GM19328 (cell line): ENCODE data around the gene SLC28A1.
"Not testable (repeated sequence)": the region's sequence is repeated elsewhere in the genome, so short reads cannot be mapped to it uniquely, and the experiment has no call there.

Experiments
- ATAC-seq: cut with Tn5 transposase; IDR thresholded peaks from one replicate; pipeline ENCODE4 v1.9.1; 2021; ENCODE audit warnings: mild to moderate bottlenecking, moderate library complexity; ENCODE audit not compliant: unreplicated experiment

Gene SLC28A1

DNA sequence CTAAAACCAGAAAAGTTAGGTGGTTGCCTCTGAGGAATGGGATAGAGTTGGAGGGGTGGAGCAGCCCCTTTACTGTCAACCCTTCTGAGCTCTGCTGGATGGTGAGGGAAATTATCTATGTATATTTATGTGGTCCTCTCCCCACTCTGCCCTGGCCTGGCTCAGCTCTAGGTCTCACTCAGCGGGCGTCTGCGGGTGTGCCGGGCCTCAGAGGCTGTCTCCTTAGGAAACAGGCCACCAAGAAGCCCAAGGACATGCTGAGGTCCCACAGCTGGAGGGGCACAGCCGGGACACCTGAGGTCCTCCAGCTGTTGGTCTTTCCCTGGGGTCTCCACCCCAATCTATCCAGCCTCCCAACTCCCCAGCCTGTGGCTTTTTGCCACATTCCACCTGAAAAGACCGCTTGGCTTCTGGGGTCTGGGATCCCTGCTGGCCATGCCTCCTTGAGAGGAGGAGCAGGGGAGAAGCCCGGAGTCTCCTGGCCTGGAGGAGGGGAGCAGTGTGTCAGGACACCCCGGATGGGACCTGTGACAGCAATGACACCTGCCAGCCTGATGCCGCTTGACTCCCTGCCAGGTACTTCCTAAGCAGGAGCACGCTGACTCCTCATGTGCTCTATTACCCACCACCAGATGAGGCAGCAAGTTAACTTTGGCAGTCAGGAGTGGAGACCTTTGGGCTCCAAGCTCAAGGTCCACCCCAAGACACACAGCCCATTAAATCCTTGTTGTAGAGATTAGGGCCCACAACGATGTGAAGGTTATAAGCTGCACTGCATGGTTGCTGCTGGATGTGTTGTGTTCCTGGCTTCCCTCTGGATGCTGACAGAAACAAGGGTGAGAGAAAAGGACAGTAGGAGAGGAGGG lies at the start of gene SLC28A1:
Gene SLC28A1, plus strand, starts transcription at position 747 of the 866 bp plus-strand sequence. CDS start 3,099 bp downstream, outside the sequence.
- ATAC-seq = no peak

GRCh38 chr15:84834969-84835368 lies 49.5 kb upstream of the SLC28A1 start:
- ATAC-seq = no peak

DNA sequence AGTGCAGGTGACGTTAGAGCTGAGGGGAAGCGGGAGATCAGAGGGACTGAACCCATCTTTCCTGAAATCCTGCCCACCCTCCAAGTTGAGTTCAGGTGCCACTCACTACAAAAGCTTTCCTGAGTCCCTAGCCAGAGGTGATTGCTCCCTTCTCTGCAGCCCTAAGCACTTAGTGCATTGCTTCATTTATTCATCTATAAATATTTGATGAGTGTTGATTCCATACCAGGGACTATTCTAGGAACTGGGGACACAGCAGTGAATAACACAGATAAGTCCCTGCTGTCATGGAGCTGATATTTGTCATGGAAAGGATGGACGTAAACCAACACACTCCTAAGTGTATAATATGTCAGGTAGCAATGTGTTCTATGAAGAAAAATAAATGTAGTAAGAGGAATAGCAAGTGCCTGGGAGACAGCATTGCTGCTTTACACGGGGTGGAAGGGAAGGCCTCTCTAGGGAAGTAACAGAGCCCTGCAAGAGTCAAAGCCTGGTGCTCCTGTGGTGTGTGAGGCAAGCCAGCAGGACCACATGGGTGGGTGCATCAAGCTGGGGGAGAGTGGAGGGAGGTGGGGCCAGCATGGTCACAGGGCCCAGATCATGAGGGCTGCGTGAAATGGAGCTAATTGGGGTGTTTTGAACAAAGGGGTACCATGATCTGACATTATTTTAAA lies 48.7 kb upstream of the SLC28A1 start:
- ATAC-seq = no peak

GRCh38 chr15:84836844-84837243 lies 47.6 kb upstream of the SLC28A1 start:
- no peak for ATAC-seq

DNA sequence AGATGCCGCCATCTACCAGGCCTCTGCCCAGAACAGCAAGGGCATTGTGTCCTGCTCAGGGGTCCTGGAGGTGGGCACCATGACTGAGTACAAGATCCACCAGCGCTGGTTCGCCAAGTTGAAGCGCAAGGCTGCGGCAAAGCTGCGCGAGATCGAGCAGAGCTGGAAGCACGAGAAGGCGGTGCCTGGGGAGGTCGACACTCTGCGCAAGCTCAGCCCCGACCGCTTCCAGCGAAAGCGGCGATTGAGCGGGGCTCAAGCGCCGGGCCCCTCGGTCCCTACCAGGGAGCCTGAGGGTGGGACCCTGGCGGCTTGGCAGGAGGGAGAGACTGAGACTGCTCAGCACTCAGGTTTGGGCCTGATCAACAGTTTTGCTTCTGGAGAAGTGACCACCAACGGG lies 44.7 kb upstream of the SLC28A1 start:
- ATAC-seq = no peak

DNA sequence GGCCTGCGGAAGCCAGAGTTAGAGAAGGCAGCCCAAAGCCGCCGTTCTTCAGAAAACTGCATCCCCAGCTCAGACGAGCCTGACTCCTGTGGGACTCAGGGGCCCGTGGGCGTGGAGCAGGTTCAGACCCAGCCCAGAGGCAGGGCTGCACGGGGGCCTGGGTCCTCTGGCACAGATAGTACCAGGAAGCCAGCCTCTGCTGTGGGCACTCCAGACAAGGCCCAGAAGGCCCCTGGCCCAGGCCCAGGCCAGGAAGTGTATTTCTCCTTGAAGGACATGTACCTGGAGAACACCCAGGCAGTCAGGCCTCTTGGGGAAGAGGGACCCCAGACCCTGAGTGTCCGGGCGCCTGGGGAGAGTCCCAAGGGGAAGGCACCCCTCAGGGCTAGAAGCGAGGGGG lies 44.2 kb upstream of the SLC28A1 start:
- no peak for ATAC-seq

- ATAC-seq = no peak
Measured at GRCh38 chr15:84840741-84841429, 43.6 kb upstream of the SLC28A1 start.

- ATAC-seq = no peak
Measured at GRCh38 chr15:84842781-84843180, 41.7 kb upstream of the SLC28A1 start.

DNA sequence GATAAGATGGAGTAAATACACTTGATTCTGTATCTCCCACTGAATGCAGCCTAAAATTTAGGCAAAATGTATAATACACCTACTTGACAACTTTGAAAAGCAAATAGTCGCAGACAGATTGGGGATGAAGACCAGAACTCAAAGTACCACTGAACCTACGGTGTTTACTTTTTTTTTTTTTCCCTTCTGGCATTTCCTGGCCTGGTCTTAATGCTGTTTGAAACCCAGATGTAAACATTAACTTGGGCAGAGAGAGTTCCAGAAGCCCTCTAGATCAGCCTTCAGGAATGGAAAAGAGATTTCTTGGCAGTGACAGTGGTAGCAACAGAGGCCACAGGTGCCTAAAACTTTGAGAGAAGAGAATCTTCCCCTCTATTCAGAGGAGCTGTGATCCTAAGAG lies 39.5 kb upstream of the SLC28A1 start:
- ATAC-seq = no peak

DNA sequence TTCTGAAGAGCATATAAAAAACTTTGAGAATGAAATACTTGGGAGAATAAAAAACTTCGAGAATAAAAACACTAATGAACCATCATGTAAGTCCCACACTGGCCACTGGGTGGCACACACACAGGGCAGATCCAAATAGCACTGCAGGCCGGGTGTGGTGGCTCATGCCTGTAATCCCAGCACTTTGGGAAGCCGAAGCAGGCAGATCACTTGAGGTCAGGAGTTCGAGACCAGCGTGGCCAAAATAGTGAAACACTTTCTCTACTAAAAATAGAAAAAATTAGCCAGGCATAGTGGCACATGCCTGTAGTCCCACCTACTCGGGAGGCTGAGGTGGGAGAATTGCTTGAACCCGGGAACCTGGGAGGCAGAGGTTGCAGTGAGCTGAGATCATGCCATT lies 38.8 kb upstream of the SLC28A1 start:
- not testable (repeated sequence) for ATAC-seq

DNA sequence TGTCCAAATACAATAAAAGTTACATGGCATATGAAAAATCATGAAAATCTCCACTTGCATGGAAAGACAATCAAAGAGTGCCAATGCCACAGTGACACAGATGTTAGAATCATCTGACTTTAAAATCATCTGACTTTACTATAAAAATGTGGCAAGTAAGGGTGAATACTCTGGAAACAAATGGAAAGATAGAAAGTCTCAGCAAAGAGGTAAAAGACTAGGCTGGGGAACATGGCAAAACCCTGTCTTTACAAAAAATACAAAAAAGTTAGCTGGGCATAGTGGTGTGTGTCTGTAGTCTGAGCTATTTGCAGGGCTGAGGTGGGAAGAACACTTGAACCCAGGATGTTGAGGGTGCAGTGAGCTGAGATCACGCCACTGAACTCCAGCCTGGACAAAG lies 38.2 kb upstream of the SLC28A1 start:
- no peak for ATAC-seq

GRCh38 chr15:84847382-84847781 lies 37.1 kb upstream of the SLC28A1 start:
- no peak for ATAC-seq

- ATAC-seq = no peak
Measured at GRCh38 chr15:84852212-84852611, 32.2 kb upstream of the SLC28A1 start.

DNA sequence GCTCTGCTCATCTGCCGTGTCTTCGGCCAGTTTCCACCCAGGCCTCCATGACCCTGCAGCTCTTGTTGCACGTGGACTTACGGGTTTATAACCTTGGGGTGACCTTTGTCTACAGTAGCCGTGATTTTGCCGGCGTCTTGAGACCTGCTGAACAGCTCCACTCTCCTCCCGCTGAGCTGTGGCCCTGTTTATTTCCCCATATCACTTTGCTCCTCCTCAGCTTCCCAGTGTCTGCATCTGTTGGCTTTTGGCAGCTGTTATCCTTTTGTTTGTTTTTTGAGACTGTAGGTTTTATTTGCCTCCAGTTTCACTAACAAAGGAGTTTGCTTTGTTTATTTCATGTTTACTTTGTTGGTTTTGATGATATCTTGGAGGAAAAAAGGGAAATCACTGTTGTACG lies 29.3 kb upstream of the SLC28A1 start:
- ATAC-seq = no peak

- ATAC-seq = no peak
Measured at GRCh38 chr15:84855765-84856164, 28.7 kb upstream of the SLC28A1 start.

DNA sequence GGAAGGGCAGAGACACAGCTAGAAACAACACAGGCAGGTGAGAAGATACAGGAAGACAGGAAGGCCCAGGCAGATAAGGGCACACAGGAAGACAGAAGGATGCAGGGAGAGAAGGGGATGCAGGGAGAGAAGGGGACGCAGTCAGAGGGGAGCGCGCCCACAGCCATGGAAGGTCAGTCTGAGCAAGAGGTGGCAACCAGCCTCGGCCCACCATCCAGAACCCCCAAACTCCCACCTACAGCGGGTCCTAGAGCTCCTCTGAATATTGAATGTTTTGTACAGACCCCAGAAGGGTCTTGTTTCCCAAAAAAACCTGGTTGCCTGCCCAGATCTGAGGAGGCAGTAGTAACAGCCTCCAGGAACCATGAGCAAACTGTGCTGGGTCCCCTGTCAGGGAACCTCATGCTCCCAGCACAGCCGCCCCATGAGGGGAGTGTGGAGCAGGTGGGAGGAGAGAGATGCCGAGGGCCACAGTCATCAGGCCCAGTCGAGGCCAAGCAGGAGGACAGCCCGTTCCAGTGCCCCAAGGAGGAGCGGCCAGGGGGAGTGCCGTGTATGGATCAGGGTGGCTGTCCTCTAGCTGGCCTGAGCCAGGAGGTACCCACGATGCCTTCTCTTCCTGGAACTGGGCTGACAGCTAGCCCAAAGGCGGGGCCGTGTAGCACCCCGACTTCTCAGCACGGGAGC lies 27.6 kb upstream of the SLC28A1 start:
- no peak for ATAC-seq

DNA sequence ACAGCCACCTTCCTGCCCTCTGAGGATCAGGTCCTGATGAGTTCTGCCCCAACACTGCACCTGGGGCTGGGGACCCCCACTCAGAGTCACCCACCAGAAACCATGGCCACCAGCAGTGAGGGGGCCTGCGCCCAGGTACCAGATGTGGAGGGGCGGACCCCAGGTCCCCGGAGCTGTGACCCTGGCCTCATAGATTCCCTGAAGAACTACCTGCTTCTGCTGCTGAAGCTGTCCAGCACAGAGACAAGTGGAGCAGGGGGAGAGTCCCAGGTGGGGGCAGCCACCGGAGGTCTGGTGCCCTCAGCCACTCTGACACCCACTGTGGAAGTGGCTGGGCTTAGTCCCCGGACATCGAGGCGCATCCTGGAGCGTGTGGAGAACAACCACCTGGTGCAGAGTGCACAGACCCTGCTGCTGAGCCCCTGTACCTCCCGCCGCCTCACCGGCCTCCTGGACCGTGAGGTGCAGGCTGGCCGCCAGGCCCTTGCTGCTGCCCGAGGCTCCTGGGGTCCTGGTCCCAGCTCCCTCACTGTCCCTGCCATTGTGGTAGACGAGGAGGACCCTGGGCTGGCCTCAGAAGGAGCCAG lies 27.0 kb upstream of the SLC28A1 start:
- no peak for ATAC-seq

DNA sequence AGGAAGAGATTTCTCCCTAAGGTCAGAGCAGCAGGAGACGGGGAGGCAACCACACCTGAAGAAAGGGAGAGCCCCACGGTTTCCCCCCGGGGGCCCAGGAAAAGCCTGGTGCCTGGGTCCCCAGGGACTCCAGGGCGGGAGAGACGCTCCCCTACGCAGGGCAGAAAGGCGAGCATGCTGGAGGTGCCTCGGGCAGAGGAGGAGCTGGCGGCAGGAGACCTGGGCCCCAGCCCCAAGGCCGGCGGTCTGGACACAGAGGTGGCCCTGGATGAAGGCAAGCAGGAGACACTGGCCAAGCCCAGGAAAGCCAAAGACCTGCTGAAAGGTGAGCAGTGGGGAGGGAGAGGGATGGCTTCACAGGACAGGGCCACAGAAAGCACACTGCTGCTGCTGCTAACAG lies 26.2 kb upstream of the SLC28A1 start:
- no peak for ATAC-seq

GRCh38 chr15:84859144-84859543 lies 25.3 kb upstream of the SLC28A1 start:
- ATAC-seq = no peak

- no peak for ATAC-seq
Measured at GRCh38 chr15:84859651-84860050, 24.8 kb upstream of the SLC28A1 start.

DNA sequence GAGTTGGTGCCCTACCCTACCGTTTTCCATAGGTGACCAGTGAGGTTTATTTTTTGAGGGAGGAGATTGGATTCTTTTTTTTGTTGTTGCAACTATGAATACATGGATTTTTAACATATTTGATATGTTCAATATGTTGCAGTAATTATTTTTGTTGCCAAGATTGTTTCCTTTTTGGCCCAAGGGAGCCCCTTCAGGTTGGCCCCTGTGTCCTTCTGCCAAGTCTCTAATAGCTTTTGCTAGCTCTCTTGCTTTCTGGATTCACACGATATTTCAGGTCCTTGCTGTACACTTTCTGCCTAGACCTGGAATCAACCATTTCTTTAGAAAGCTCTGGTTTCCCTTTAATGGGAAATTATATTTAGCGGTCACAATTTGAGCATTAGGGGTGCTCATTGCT lies 22.7 kb upstream of the SLC28A1 start:
- ATAC-seq = no peak
